Endothelial cell of umbilical vein (primary cell): Measurements from ENCODE around the gene SULF2. TPM values are rescaled to one million over a fixed set of nuclear protein-coding genes. Genes with fewer than 3 reads are reported as not detected.

Experiments
- BruUV-seq: library from RNA; stranded (reverse); fragments of 400-500 nt; replicated peaks from 2 replicates; lab custom pipeline; 2021; lab: Mats Ljungman, UMichigan
- CTCF ChIA-PET: fragments of 300-600, 350-600 bp; sonication (Branson Sonifier 250); formaldehyde crosslinking; loops from one replicate; lab custom pipeline; 2021; ENCODE audit warnings: antibody characterized with exemption, inconsistent platforms; lab: Charles Lee
- POLR2A ChIA-PET: fragments of 300-600, 350-600 bp; sonication (Branson Sonifier 250); formaldehyde crosslinking; loops from one replicate; lab custom pipeline; 2021; ENCODE audit warnings: antibody characterized with exemption, inconsistent platforms; lab: Charles Lee
- DNase-seq: peaks from one replicate; pipeline ENCODE4 v3.0.0-alpha.2; 2011; ENCODE audit warnings: low read depth, low spot score
- FAIRE-seq: peaks from 2 replicates; lab custom pipeline; 2011; peaks lifted over from hg19 to GRCh38; lab: Jason Lieb, UNC
- H2AFZ ChIP-seq: 2 replicates; pipeline ENCODE4 v1.6.0; 2012; ENCODE audit warnings: low read depth, low read length, control low read depth, inconsistent platforms
- H3K27ac ChIP-seq: 2 replicates; pipeline ENCODE4 v1.5.1; 2011; ENCODE audit warnings: low read depth, mild to moderate bottlenecking, control low read depth, low read length, moderate library complexity; ENCODE audit not compliant: insufficient read depth
- H3K27me3 ChIP-seq, 2 experiments: 2 replicates each; pipeline versions ENCODE4 v1.6.0 to v1.6.1; 2011; ENCODE audit warnings: low read length in 2 of 2, mixed read lengths in 1 of 2; ENCODE audit not compliant: control insufficient read depth in 2 of 2, insufficient read depth in 2 of 2
- H3K36me3 ChIP-seq, 2 experiments: 2 replicates in 1 of 2; 3 replicates in 1 of 2; pipeline ENCODE4 v1.5.1; 2011; ENCODE audit warnings: low read length in 2 of 2, mild to moderate bottlenecking in 1 of 2, moderate library complexity in 1 of 2; ENCODE audit not compliant: control insufficient read depth in 2 of 2, insufficient read depth in 2 of 2; ENCODE audit errors: extremely low read depth in 1 of 2
- H3K4me1 ChIP-seq: 3 replicates; pipeline ENCODE4 v1.5.1; 2011; ENCODE audit warnings: mild to moderate bottlenecking, low read length; ENCODE audit not compliant: control insufficient read depth, insufficient read depth; ENCODE audit errors: extremely low read depth
- H3K4me2 ChIP-seq: 2 replicates; pipeline ENCODE4 v1.6.1; 2011; ENCODE audit warnings: low read length, control low read depth, mixed read lengths; ENCODE audit not compliant: insufficient read depth
- H3K4me3 ChIP-seq, 3 experiments: fragments of 200-600 bp in 1 of 3; sonication (generic), shearing (Covaris generic) in 1 of 3; replicated peaks in 1 of 3; 2 replicates each; pipeline ENCODE4 v1.5.1; 2011 to 2016; ENCODE audit warnings: control low read depth in 3 of 3, low read length in 3 of 3, mild to moderate bottlenecking in 2 of 3, inconsistent platforms in 1 of 3, low read depth in 1 of 3, moderate library complexity in 1 of 3; ENCODE audit not compliant: insufficient read depth in 1 of 3
- H3K79me2 ChIP-seq: 2 replicates; pipeline ENCODE4 v1.6.0; 2012; ENCODE audit warnings: low read length, inconsistent platforms; ENCODE audit not compliant: control insufficient read depth, insufficient read depth
- H3K9ac ChIP-seq: replicated peaks from 2 replicates; pipeline ENCODE3; 2011; ENCODE audit warnings: low read length, control low read depth; ENCODE audit not compliant: insufficient read depth; ENCODE audit errors: extremely low read depth
- H3K9me1 ChIP-seq: replicated peaks from 3 replicates; pipeline ENCODE4 v1.6.0; 2011; ENCODE audit warnings: mild to moderate bottlenecking, low read length; ENCODE audit not compliant: control insufficient read depth, insufficient read depth; ENCODE audit errors: extremely low read depth
- H3K9me3 ChIP-seq: replicated peaks from 2 replicates; pipeline ENCODE4 v1.5.1; 2012; ENCODE audit warnings: low read length, inconsistent platforms; ENCODE audit not compliant: control insufficient read depth, insufficient read depth
- H4K20me1 ChIP-seq: replicated peaks from 2 replicates; pipeline ENCODE3; 2011; ENCODE audit warnings: mild to moderate bottlenecking, low read length; ENCODE audit not compliant: control insufficient read depth, insufficient read depth; ENCODE audit errors: extremely low read depth
- EZH2 ChIP-seq: IDR thresholded peaks from 2 replicates; pipeline ENCODE4 v1.6.1; 2012; ENCODE audit warnings: borderline replicate concordance, low read depth, mild to moderate bottlenecking, moderate library complexity, low read length, inconsistent platforms; ENCODE audit not compliant: severe bottlenecking
- FOS ChIP-seq: IDR thresholded peaks from 2 replicates; pipeline ENCODE4 v1.6.1; 2011; ENCODE audit warnings: mild to moderate bottlenecking, low read length, moderate library complexity, borderline replicate concordance; ENCODE audit not compliant: insufficient read depth
- GATA2 ChIP-seq: IDR thresholded peaks from 2 replicates; pipeline ENCODE4 v1.7.0; 2011; ENCODE audit warnings: low read depth, mild to moderate bottlenecking, moderate library complexity, mixed read lengths, low read length; ENCODE audit not compliant: insufficient read length, insufficient read depth
- MYC ChIP-seq: IDR thresholded peaks from one replicate; pipeline ENCODE4 v1.6.1; 2011; ENCODE audit warnings: mild to moderate bottlenecking, low read depth, low read length
- POLR2A ChIP-seq: IDR thresholded peaks from 2 replicates; pipeline ENCODE4 v1.6.1; 2012; ENCODE audit warnings: low read depth, mild to moderate bottlenecking, control low read depth, low read length
- POLR2AphosphoS5 ChIP-seq: IDR thresholded peaks from 2 replicates; pipeline ENCODE4 v1.6.1; 2012; ENCODE audit warnings: low read depth, mild to moderate bottlenecking, control low read depth, low read length, moderate library complexity; ENCODE audit not compliant: insufficient read depth
- dilution Hi-C: fragments of 300-500 bp; cut with MboI; formaldehyde crosslinking; loops from one replicate; pipeline ENCODE4 v1.15.0; 2019; ENCODE audit warnings: low sequenced_read_pairs; ENCODE audit not compliant: extremely low pct_ligation_motif_present
- intact Hi-C: fragments of 100-400 bp; cut with micrococcal nuclease; formaldehyde crosslinking; loops from one replicate; pipeline ENCODE4 v1.10.0; 2022
- polyA plus RNA-seq, 4 experiments: library from polyadenylated mRNA; depleted of rRNA in 3 of 4; stranded (reverse) in 3 of 4; unstranded in 1 of 4; fragments of >200 nt; gene quantifications; 2 replicates each; pipeline versions ENCODE4 v1.2.1 to v1.2.3, GENCODE V29; 2011 to 2012; ENCODE audit warnings: missing spikeins in 1 of 4
- total RNA-seq: library from RNA; stranded (reverse); gene quantifications from 2 replicates; pipeline ENCODE4 v1.2.3, GENCODE V29; 2021
- TF ChIP-seq, protein P1 (sequence below): IDR thresholded peaks from 2 replicates; pipeline ENCODE4 v1.6.1; 2011; ENCODE audit not compliant: insufficient read depth, insufficient read length
- TF ChIP-seq, protein P2 (sequence below), 2 donors: IDR thresholded peaks; 1 replicate in 1 of 2; 2 replicates in 1 of 2; pipeline ENCODE4 v1.5.1; 2011; ENCODE audit warnings: low read length in 2 of 2, mild to moderate bottlenecking in 2 of 2, moderate library complexity in 2 of 2, control low read depth in 1 of 2, inconsistent platforms in 1 of 2, low read depth in 1 of 2; ENCODE audit not compliant: insufficient read depth in 1 of 2; ENCODE audit errors: extremely low read depth in 1 of 2

SULF2 gene
- total and polyA plus RNA-seq, 2 donors (not counting 3 experiments of a cell fraction or from before 2014, with no cell fraction given): 58.5 to 160 TPM

DNA sequence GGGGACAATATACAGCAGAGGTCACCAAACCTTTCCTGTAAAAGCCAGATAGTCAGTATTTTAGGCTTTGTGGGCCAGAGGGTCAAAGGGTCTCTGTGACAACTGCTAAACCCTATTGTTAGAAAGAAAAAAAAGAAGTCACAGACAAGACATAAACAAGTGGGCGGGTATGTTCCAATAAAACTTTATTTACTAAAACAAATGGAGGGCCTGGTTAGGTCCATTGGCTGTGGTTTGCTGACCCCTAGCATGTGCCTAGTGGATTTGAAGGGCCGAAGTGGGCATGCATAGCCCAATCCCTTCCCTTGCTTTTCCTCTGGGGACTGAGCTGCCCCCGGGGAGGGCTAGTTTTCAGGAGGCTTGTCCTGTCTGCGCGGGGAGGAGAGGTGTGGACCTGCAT, 78.9 kb downstream of the SULF2 start:
- Histone ChIP-seq H3K4me3 (no peak overlapping the region), H2AFZ (no peak overlapping the region), H3K27me3 (no peaks in the 10 kb centered on the region), H3K9me3 (no peaks in the 10 kb centered on the region), H3K79me2 (no peaks in the 10 kb centered on the region), H3K27ac (no peak overlapping the region), H3K4me1 (peaks cover 4% of the 10 kb centered on the region), H3K36me3 (no peaks in the 10 kb centered on the region), H3K4me2 (no peak overlapping the region), H3K9ac (no peak overlapping the region), H4K20me1 (no peaks in the 10 kb centered on the region), H3K9me1 (no peaks in the 10 kb centered on the region)
- CTCF ChIA-PET: interaction anchor here (2.3 kb wide), 1 partner anchor 914 kb away, joined by 8 read pairs; no protein-coding TSS in a partner anchor
- DNase-seq (no peak), FAIRE-seq (no peak)
- intact Hi-C loops: no loop called here
- dilution Hi-C loops: no loop called here
- TF ChIP-seq, protein P1, sequence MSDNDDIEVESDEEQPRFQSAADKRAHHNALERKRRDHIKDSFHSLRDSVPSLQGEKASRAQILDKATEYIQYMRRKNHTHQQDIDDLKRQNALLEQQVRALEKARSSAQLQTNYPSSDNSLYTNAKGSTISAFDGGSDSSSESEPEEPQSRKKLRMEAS: no peak
- no peak for TF ChIP-seq MYC
- TF ChIP-seq GATA2: no peak
- no peak for TF ChIP-seq POLR2A
- TF ChIP-seq EZH2: no peak
- TF ChIP-seq, protein P2, sequence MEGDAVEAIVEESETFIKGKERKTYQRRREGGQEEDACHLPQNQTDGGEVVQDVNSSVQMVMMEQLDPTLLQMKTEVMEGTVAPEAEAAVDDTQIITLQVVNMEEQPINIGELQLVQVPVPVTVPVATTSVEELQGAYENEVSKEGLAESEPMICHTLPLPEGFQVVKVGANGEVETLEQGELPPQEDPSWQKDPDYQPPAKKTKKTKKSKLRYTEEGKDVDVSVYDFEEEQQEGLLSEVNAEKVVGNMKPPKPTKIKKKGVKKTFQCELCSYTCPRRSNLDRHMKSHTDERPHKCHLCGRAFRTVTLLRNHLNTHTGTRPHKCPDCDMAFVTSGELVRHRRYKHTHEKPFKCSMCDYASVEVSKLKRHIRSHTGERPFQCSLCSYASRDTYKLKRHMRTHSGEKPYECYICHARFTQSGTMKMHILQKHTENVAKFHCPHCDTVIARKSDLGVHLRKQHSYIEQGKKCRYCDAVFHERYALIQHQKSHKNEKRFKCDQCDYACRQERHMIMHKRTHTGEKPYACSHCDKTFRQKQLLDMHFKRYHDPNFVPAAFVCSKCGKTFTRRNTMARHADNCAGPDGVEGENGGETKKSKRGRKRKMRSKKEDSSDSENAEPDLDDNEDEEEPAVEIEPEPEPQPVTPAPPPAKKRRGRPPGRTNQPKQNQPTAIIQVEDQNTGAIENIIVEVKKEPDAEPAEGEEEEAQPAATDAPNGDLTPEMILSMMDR (IDR thresholded peaks at IDR 0.05; ENCODE audit: extremely low read depth in 1 of 2, insufficient read depth in 1 of 2, low read depth in 1 of 2, low read length in 2 of 2): no peak
- TF ChIP-seq POLR2AphosphoS5: no peak
- no peak for TF ChIP-seq FOS
- BruUV-seq: no TSS peak
- POLR2A ChIA-PET: no interaction called here
